Stomach (tissue), 9 donors: ENCODE measurements around the gene IGLL1. TPM values are rescaled to one million over a fixed set of nuclear protein-coding genes. Genes with fewer than 3 reads are reported as not detected.
"Not testable (repeated sequence)": the region's sequence is repeated elsewhere in the genome, so short reads cannot be mapped to it uniquely, and the experiment has no call there.

ENCODE experiments used
- DNase-seq, 2 donors: peaks; one replicate each; pipeline versions ENCODE4 v3.0.0 to v3.0.0-alpha.2; 2013 to 2019
- H3K27ac ChIP-seq, 5 donors: fragments of 200-600 bp in 4 of 5; sonication (generic) in 4 of 5; one replicate each; pipeline ENCODE4 v1.5.1; 2013 to 2019; ENCODE audit warnings: mild to moderate bottlenecking in 1 of 5, moderate library complexity in 1 of 5
- H3K27me3 ChIP-seq, 3 donors: fragments of 200-600 bp; sonication (generic); one replicate each; pipeline ENCODE4 v1.5.1; 2017 to 2019; ENCODE audit warnings: mixed run types in 1 of 3
- H3K36me3 ChIP-seq, 4 donors: fragments of 200-600 bp; sonication (generic); 1 replicate in 3 of 4; 2 replicates in 1 of 4; pipeline ENCODE4 v1.5.1; 2016 to 2019
- H3K4me1 ChIP-seq, 4 donors: fragments of 200-600 bp; sonication (generic); one replicate each; pipeline ENCODE4 v1.5.1; 2016 to 2019
- H3K4me3 ChIP-seq, 4 donors: fragments of 200-600 bp; sonication (generic) in 3 of 4; one replicate each; pipeline ENCODE4 v1.5.1; 2016 to 2019; ENCODE audit warnings: mild to moderate bottlenecking in 1 of 4
- H3K9me3 ChIP-seq, 4 donors: fragments of 200-600 bp; sonication (generic); one replicate each; pipeline ENCODE4 v1.5.1; 2016 to 2019
- EP300 ChIP-seq: sonication (generic); formaldehyde crosslinking; IDR thresholded peaks from one replicate; pipeline ENCODE4 v1.6.1; 2017; ENCODE audit warnings: antibody characterized with exemption
- POLR2A ChIP-seq, 4 donors: fragments of 450-650 bp; IDR thresholded peaks; one replicate each; pipeline ENCODE4 v1.6.1; 2016; ENCODE audit warnings: antibody characterized with exemption in 4 of 4, control low read depth in 2 of 4, mild to moderate bottlenecking in 1 of 4, moderate library complexity in 1 of 4
- POLR2AphosphoS5 ChIP-seq, 3 donors: sonication (generic); formaldehyde crosslinking; IDR thresholded peaks; one replicate each; pipeline ENCODE4 v1.6.1; 2016; ENCODE audit warnings: antibody characterized with exemption in 3 of 3
- WGBS, 5 donors: extraction: QIAGEN DNeasy Blood & Tissue Kit in 3 of 5; methylation state at CpG; one replicate each; pipeline versions ENCODE4 v1.1.5 to v1.1.7; 2013 to 2018; 5-methylcytosine and 5-hydroxymethylcytosine counted together
- intact Hi-C: fragments of 100-400 bp; cut with DNase I; formaldehyde crosslinking; loops from one replicate; pipeline ENCODE4 v1.15.1; 2023; ENCODE audit warnings: low total_unique reads
- polyA plus RNA-seq, 3 donors: library from polyadenylated mRNA; stranded (reverse); fragments of 200-250 nt; gene quantifications; one replicate each; pipeline ENCODE4 v1.2.3, GENCODE V29; 2013
- total RNA-seq, 5 donors: library from RNA; depleted of rRNA; stranded (reverse); fragments of >200 nt; gene quantifications; one replicate each; pipeline versions ENCODE4 v1.1.0 to v1.2.3, GENCODE V29; 2014 to 2016
- TF ChIP-seq, protein P1 (sequence below), 7 experiments: fragments of 450-650 bp in 4 of 7; fragments of 200-600 bp in 3 of 7; sonication (generic) in 3 of 7; IDR thresholded peaks; one replicate each; pipeline ENCODE4 v1.5.1; 2016 to 2019; ENCODE audit warnings: antibody characterized with exemption in 7 of 7, control low read depth in 2 of 7, mild to moderate bottlenecking in 1 of 7
- donor health status: healthy with polysubstance abuse.
- donor health status: Bipolar disorder and iron deficiency.
- donor health status: healthy.

Gene IGLL1
- total and polyA plus RNA-seq, 8 donors = 0.55 TPM; not detected in 7

DNA sequence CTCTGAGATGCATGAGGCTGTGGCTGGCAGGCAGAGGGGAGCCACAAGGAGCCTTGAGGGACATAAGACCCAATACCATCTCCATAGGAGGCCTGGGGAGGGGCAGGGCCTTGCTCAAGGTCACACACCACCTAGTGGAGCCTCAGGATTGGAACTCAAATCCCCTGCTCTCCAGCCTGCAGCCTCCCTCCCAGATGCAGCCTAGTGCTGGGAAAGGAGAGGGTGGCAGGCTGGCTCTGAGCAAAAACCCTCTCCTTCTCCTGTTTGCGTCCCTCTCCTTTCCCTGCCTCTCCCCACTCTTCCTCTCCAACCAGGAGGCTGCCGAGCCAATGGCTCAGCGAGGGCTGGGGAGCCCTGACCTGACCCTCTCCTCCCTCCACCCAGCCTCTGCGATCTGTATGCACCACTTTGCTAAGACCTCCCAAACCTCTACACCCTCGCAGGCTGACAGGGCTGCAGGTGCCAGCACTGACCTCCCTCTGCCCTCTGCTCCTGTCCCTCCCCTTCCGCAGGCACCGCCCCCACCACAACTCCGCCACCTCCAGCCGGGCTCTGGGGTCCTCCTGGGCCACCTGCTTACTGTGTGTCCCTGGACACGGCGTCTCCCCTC lies 14.7 kb downstream of the IGLL1 start:
- peak in 1 of 2 donors; percentile 58 for DNase-seq

DNA sequence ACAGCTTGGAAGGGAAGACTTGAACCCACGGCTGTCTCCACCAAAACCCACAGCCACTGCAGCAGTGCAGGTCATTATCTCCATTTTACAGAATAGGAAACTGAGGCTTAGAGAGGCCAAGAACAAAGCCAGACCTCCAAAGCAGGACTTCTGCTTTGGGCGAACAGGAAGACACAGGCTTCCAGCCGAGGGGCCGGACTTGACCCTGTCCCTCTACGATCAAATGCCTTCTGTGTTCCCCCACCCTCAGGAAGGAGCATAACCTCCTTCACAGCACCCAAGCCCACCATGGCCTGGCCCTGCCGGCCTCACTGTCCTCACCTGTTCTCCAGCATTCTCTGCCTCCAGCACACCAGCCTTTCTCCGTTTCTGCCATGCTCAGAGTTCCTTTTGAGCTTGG lies 15.8 kb downstream of the IGLL1 start:
- TF ChIP-seq POLR2AphosphoS5 (IDR thresholded peaks at IDR 0.05) (no peak), EP300 (no peak)
- TF ChIP-seq, protein P1, sequence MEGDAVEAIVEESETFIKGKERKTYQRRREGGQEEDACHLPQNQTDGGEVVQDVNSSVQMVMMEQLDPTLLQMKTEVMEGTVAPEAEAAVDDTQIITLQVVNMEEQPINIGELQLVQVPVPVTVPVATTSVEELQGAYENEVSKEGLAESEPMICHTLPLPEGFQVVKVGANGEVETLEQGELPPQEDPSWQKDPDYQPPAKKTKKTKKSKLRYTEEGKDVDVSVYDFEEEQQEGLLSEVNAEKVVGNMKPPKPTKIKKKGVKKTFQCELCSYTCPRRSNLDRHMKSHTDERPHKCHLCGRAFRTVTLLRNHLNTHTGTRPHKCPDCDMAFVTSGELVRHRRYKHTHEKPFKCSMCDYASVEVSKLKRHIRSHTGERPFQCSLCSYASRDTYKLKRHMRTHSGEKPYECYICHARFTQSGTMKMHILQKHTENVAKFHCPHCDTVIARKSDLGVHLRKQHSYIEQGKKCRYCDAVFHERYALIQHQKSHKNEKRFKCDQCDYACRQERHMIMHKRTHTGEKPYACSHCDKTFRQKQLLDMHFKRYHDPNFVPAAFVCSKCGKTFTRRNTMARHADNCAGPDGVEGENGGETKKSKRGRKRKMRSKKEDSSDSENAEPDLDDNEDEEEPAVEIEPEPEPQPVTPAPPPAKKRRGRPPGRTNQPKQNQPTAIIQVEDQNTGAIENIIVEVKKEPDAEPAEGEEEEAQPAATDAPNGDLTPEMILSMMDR (IDR thresholded peaks at IDR 0.05) = no peak
- no peak for DNase-seq
- H3K9me3 ChIP-seq = no peaks in the 10 kb centered on the region
- WGBS, 5 donors = 85 to 93% (median 89%) methylated on average over 6 to 7 of the region's 7 CpGs
- no peak overlapping the region for H3K4me3 ChIP-seq
- peaks cover 0 to 67% (median 29%) of the 10 kb centered on the region in 3 donors for H3K27me3 ChIP-seq
- intact Hi-C loops = no loop called here
- no peaks in the 10 kb centered on the region for H3K36me3 ChIP-seq
- no peak overlapping the region for H3K27ac ChIP-seq
- peaks cover 15 to 18% (median 16%) of the 10 kb centered on the region in 4 donors for H3K4me1 ChIP-seq

More for the DNA sequence above, 14.7 kb downstream of the IGLL1 start:
- peaks cover 0 to 67% (median 29%) of the 10 kb centered on the region in 3 donors for H3K27me3 ChIP-seq
- H3K4me3 ChIP-seq = peak overlapping the region; percentile 47 to 62 (median 52)
- 2 to 12% (median 7%) methylated on average over 11 of the region's 11 CpGs for WGBS, 5 donors
- H3K4me1 ChIP-seq = peaks cover 15 to 18% (median 16%) of the 10 kb centered on the region in 4 donors
- TF ChIP-seq POLR2AphosphoS5 (IDR thresholded peaks at IDR 0.05) = no peak
- TF ChIP-seq, protein P1 (IDR thresholded peaks at IDR 0.05) = no peak
- TF ChIP-seq EP300 = no peak
- TF ChIP-seq POLR2A (IDR thresholded peaks at IDR 0.05) = no peak
- no peaks in the 10 kb centered on the region for H3K36me3 ChIP-seq
- H3K27ac ChIP-seq = no peak overlapping the region
- intact Hi-C loops = no loop called here
- H3K9me3 ChIP-seq = no peaks in the 10 kb centered on the region

DNA sequence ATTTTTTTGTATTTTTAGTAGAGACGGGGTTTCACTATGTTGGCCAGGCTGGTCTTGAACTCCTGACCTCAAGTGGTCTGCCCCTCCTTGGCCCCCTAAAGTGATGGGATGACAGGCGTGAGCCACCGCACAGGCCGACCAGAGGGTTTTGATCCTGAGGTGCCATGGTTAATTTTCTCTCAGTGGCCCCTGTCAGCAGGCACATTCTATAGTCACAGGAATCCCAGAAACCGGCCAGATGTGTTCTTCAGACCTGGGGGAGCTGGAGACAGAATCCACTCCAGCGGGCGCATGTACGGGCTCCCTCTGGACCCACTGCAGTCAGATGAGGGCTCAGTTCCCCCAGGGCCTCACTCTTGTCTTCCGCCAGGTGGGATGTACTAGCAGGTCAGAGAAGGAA lies 17.0 kb downstream of the IGLL1 start:
- no peak for TF ChIP-seq EP300
- Histone ChIP-seq H3K36me3 (no peaks in the 10 kb centered on the region), H3K27me3 (peaks cover 0 to 67% (median 29%) of the 10 kb centered on the region in 3 donors), H3K27ac (no peak overlapping the region), H3K9me3 (no peaks in the 10 kb centered on the region), H3K4me1 (peaks cover 15 to 18% (median 16%) of the 10 kb centered on the region in 4 donors), H3K4me3 (no peak overlapping the region)
- intact Hi-C loops = no loop called here
- WGBS, 5 donors = 93 to 96% (median 95%) methylated on average over 7 to 9 of the region's 9 CpGs
- DNase-seq = no peak

GRCh38 chr22:23562186-23562585 lies 17.9 kb downstream of the IGLL1 start:
- Histone ChIP-seq H3K36me3 (no peaks in the 10 kb centered on the region), H3K27me3 (peaks cover 0 to 68% (median 26%) of the 10 kb centered on the region in 3 donors), H3K4me1 (peaks cover 15 to 18% (median 16%) of the 10 kb centered on the region in 4 donors), H3K27ac (no peak overlapping the region), H3K9me3 (no peaks in the 10 kb centered on the region), H3K4me3 (no peak overlapping the region)
- DNase-seq = no peak
- no peak for TF ChIP-seq POLR2A (IDR thresholded peaks at IDR 0.05)
- no peak for TF ChIP-seq EP300
- TF ChIP-seq, protein P1 (IDR thresholded peaks at IDR 0.05) = no peak
- TF ChIP-seq POLR2AphosphoS5 (IDR thresholded peaks at IDR 0.05) = no peak
- 53 to 89% (median 82%) methylated on average over 4 of the region's 4 CpGs for WGBS, 5 donors
- intact Hi-C loops = no loop called here

DNA sequence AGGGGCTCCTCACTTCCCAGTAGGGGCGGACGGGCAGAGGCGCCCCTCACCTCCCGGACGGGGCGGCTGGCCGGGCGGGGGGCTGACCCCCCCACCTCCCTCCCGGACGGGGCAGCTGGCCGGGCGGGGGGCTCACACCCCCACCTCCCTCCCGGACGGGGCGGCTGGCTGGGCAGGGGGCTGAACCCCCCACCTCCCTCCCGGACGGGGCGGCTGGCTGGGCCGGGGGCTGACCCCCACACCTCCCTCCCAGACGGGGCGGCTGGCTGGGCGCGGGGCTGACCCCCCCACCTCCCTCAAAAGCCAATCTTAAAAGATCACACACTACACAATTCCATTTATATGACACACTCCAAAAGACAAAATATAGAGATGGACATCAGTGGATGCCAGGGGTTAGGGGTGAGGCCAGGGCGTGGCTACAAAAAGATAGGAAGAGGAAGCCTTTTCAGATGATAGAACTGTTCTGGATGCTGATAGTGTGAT lies 19.0 kb downstream of the IGLL1 start:
- H3K4me1 ChIP-seq, DNase-seq, H3K9me3 ChIP-seq, H3K27ac ChIP-seq, intact Hi-C loops, H3K4me3 ChIP-seq, H3K36me3 ChIP-seq: not testable (repeated sequence)
- WGBS, 5 donors = 62 to 88% (median 81%) methylated on average over 11 to 24 of the region's 24 CpGs
- H3K27me3 ChIP-seq = peaks cover 0 to 66% (median 15%) of the 10 kb centered on the region in 3 donors

DNA sequence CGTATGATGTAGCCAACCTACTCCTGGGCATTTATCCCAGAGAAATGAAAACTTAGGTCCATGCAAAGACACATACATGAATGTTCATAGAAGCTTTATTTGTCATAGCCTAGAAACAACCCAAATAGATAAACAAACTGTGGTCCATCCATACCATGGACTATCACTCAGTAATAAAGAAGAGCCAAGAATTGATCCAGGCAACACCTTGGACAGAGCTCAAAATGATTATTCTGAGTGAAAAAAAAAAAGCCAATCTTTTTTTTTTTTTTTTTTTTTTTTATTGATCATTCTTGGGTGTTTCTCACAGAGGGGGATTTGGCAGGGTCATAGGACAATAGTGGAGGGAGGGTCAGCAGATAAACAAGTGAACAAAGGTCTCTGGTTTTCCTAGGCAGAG lies 19.9 kb downstream of the IGLL1 start:
- DNase-seq, intact Hi-C loops, H3K9me3 ChIP-seq, H3K36me3 ChIP-seq, H3K27ac ChIP-seq, H3K4me1 ChIP-seq, H3K4me3 ChIP-seq: not testable (repeated sequence)
- H3K27me3 ChIP-seq = peaks cover 0 to 66% (median 7%) of the 10 kb centered on the region in 3 donors
- 40 to 66% (median 46%) methylated on average over 1 of the region's 1 CpG for WGBS, 5 donors
